ENCODE data around the gene TTC34.

DNA sequence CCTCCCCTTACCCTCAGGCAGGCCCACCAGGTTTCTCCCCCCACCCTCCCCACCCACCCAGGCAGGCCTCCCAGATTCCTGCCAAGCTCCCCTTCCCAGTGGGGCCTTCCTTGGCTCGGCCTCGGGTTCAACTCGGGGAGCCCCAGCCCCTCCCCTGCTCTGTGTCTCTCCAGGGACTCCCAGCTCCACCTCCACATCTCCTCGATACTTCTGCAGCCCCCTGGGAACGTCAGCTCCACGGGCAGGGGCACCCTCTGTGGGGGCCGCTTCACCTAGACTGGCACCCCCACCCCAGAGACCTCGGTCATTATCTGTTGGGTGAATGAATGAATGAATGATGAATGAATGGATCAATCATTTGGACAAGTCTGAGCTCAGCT, 169.5 kb downstream of the TTC34 start:
- no peak for TF ChIP-seq DPF2 (IDR thresholded peaks at IDR 0.05)
- TF ChIP-seq, protein P1, sequence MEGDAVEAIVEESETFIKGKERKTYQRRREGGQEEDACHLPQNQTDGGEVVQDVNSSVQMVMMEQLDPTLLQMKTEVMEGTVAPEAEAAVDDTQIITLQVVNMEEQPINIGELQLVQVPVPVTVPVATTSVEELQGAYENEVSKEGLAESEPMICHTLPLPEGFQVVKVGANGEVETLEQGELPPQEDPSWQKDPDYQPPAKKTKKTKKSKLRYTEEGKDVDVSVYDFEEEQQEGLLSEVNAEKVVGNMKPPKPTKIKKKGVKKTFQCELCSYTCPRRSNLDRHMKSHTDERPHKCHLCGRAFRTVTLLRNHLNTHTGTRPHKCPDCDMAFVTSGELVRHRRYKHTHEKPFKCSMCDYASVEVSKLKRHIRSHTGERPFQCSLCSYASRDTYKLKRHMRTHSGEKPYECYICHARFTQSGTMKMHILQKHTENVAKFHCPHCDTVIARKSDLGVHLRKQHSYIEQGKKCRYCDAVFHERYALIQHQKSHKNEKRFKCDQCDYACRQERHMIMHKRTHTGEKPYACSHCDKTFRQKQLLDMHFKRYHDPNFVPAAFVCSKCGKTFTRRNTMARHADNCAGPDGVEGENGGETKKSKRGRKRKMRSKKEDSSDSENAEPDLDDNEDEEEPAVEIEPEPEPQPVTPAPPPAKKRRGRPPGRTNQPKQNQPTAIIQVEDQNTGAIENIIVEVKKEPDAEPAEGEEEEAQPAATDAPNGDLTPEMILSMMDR (IDR thresholded peaks at IDR 0.05 in 2 of 3, conservative IDR thresholded peaks at IDR 0.05 in 1 of 3; ENCODE audit: control insufficient read depth in 2 of 3, extremely low read depth in 1 of 3, insufficient read depth in 1 of 3, low read depth in 3 of 3, low read length in 3 of 3): no peak
- TF ChIP-seq, protein P2, sequence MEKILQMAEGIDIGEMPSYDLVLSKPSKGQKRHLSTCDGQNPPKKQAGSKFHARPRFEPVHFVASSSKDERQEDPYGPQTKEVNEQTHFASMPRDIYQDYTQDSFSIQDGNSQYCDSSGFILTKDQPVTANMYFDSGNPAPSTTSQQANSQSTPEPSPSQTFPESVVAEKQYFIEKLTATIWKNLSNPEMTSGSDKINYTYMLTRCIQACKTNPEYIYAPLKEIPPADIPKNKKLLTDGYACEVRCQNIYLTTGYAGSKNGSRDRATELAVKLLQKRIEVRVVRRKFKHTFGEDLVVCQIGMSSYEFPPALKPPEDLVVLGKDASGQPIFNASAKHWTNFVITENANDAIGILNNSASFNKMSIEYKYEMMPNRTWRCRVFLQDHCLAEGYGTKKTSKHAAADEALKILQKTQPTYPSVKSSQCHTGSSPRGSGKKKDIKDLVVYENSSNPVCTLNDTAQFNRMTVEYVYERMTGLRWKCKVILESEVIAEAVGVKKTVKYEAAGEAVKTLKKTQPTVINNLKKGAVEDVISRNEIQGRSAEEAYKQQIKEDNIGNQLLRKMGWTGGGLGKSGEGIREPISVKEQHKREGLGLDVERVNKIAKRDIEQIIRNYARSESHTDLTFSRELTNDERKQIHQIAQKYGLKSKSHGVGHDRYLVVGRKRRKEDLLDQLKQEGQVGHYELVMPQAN (conservative IDR thresholded peaks at IDR 0.05): no peak
- no peak for TF ChIP-seq ZSCAN29 (IDR thresholded peaks at IDR 0.05)
- no peak for TF ChIP-seq POLR2A (IDR thresholded peaks at IDR 0.05; ENCODE audit: low read depth, low read length)
- TF ChIP-seq, protein P3, sequence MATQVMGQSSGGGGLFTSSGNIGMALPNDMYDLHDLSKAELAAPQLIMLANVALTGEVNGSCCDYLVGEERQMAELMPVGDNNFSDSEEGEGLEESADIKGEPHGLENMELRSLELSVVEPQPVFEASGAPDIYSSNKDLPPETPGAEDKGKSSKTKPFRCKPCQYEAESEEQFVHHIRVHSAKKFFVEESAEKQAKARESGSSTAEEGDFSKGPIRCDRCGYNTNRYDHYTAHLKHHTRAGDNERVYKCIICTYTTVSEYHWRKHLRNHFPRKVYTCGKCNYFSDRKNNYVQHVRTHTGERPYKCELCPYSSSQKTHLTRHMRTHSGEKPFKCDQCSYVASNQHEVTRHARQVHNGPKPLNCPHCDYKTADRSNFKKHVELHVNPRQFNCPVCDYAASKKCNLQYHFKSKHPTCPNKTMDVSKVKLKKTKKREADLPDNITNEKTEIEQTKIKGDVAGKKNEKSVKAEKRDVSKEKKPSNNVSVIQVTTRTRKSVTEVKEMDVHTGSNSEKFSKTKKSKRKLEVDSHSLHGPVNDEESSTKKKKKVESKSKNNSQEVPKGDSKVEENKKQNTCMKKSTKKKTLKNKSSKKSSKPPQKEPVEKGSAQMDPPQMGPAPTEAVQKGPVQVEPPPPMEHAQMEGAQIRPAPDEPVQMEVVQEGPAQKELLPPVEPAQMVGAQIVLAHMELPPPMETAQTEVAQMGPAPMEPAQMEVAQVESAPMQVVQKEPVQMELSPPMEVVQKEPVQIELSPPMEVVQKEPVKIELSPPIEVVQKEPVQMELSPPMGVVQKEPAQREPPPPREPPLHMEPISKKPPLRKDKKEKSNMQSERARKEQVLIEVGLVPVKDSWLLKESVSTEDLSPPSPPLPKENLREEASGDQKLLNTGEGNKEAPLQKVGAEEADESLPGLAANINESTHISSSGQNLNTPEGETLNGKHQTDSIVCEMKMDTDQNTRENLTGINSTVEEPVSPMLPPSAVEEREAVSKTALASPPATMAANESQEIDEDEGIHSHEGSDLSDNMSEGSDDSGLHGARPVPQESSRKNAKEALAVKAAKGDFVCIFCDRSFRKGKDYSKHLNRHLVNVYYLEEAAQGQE (IDR thresholded peaks at IDR 0.05; ENCODE audit: low read depth, low read length): no peak
- TF ChIP-seq, protein P4, sequence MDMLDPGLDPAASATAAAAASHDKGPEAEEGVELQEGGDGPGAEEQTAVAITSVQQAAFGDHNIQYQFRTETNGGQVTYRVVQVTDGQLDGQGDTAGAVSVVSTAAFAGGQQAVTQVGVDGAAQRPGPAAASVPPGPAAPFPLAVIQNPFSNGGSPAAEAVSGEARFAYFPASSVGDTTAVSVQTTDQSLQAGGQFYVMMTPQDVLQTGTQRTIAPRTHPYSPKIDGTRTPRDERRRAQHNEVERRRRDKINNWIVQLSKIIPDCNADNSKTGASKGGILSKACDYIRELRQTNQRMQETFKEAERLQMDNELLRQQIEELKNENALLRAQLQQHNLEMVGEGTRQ (IDR thresholded peaks at IDR 0.05; ENCODE audit: borderline replicate concordance, low read depth, low read length): no peak
- TF ChIP-seq, protein P5, sequence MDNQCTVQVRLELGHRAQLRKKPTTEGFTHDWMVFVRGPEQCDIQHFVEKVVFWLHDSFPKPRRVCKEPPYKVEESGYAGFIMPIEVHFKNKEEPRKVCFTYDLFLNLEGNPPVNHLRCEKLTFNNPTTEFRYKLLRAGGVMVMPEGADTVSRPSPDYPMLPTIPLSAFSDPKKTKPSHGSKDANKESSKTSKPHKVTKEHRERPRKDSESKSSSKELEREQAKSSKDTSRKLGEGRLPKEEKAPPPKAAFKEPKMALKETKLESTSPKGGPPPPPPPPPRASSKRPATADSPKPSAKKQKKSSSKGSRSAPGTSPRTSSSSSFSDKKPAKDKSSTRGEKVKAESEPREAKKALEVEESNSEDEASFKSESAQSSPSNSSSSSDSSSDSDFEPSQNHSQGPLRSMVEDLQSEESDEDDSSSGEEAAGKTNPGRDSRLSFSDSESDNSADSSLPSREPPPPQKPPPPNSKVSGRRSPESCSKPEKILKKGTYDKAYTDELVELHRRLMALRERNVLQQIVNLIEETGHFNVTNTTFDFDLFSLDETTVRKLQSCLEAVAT (IDR thresholded peaks at IDR 0.05): no peak
- TF ChIP-seq ZNF274 (IDR thresholded peaks at IDR 0.05; ENCODE audit: insufficient read depth, insufficient read length): no peak
- TF ChIP-seq, protein P6, sequence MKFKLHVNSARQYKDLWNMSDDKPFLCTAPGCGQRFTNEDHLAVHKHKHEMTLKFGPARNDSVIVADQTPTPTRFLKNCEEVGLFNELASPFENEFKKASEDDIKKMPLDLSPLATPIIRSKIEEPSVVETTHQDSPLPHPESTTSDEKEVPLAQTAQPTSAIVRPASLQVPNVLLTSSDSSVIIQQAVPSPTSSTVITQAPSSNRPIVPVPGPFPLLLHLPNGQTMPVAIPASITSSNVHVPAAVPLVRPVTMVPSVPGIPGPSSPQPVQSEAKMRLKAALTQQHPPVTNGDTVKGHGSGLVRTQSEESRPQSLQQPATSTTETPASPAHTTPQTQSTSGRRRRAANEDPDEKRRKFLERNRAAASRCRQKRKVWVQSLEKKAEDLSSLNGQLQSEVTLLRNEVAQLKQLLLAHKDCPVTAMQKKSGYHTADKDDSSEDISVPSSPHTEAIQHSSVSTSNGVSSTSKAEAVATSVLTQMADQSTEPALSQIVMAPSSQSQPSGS (IDR thresholded peaks at IDR 0.05; ENCODE audit: low read length): no peak
- no peak for TF ChIP-seq EP300 (IDR thresholded peaks at IDR 0.05; ENCODE audit: borderline replicate concordance in 1 of 2, control insufficient read depth in 1 of 2, low read depth in 2 of 2, low read length in 2 of 2)
- TF ChIP-seq, protein P7, sequence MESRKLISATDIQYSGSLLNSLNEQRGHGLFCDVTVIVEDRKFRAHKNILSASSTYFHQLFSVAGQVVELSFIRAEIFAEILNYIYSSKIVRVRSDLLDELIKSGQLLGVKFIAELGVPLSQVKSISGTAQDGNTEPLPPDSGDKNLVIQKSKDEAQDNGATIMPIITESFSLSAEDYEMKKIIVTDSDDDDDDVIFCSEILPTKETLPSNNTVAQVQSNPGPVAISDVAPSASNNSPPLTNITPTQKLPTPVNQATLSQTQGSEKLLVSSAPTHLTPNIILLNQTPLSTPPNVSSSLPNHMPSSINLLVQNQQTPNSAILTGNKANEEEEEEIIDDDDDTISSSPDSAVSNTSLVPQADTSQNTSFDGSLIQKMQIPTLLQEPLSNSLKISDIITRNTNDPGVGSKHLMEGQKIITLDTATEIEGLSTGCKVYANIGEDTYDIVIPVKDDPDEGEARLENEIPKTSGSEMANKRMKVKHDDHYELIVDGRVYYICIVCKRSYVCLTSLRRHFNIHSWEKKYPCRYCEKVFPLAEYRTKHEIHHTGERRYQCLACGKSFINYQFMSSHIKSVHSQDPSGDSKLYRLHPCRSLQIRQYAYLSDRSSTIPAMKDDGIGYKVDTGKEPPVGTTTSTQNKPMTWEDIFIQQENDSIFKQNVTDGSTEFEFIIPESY (IDR thresholded peaks at IDR 0.05): no peak
- TF ChIP-seq EZH2 (IDR thresholded peaks at IDR 0.05; ENCODE audit: borderline replicate concordance, control insufficient read depth, low read depth, low read length): no peak
- TF ChIP-seq NFXL1 (IDR thresholded peaks at IDR 0.05; ENCODE audit: borderline replicate concordance): no peak

Data from GM12878 (cell line).